Renal cortex interstitium (tissue), 15 donors: ENCODE measurements around the gene DBNDD2. TPM values are rescaled to one million over a fixed set of nuclear protein-coding genes. Genes with fewer than 3 reads are reported as not detected.

Experiments
- DNase-seq, 11 donors: peaks; one replicate each; pipeline ENCODE4 v3.0.0-alpha.2; 2013; ENCODE audit warnings: low read depth in 9 of 11, low spot score in 4 of 11; ENCODE audit errors: extremely low read depth in 1 of 11
- long read RNA-seq, 16 experiments: transcript quantifications; one replicate each; lab custom pipeline, GENCODE V29; 2026
- polyA plus RNA-seq, 3 donors: library from polyadenylated mRNA; unstranded; fragments of 120-200 nt; gene quantifications; one replicate each; pipeline ENCODE4 v1.2.1, GENCODE V29; 2013; ENCODE audit not compliant: insufficient read length in 3 of 3

Gene DBNDD2, protein sequence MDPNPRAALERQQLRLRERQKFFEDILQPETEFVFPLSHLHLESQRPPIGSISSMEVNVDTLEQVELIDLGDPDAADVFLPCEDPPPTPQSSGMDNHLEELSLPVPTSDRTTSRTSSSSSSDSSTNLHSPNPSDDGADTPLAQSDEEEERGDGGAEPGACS
- polyA plus RNA-seq = 10 to 100 TPM; 22.2 to 24.7 (median 24.3) TPM
- long read RNA-seq, donor 1, partial matches to known transcripts = 0 of 6 reads
- long read RNA-seq, donor 1, other reads (novel, unspliced or antisense) = 0 of 6 reads
- long read RNA-seq, donor 2, partial matches to known transcripts = 0 of 6 reads
- long read RNA-seq, donor 2, other reads (novel, unspliced or antisense) = 0 of 6 reads
- long read RNA-seq, donor 3, transcript DBNDD2-202 (4 exons, 1,078 nt) = major isoform, 16 of 19 reads
- long read RNA-seq, donor 3, partial matches to known transcripts = 0 of 19 reads
- long read RNA-seq, donor 3, other reads (novel, unspliced or antisense) = 0 of 19 reads
- long read RNA-seq, donor 4, transcript DBNDD2-202 (4 exons, 1,078 nt) = major isoform, 10 of 12 reads
- long read RNA-seq, donor 4, partial matches to known transcripts = 0 of 12 reads
- long read RNA-seq, donor 4, other reads (novel, unspliced or antisense) = 0 of 12 reads
- long read RNA-seq, donor 5, transcript DBNDD2-202 (4 exons, 1,078 nt) = major isoform, 14 of 19 reads
- long read RNA-seq, donor 5, partial matches to known transcripts = 0 of 19 reads
- long read RNA-seq, donor 5, other reads (novel, unspliced or antisense) = 0 of 19 reads
- long read RNA-seq, donor 6, transcript DBNDD2-202 (4 exons, 1,078 nt) = major isoform, 8 of 11 reads
- long read RNA-seq, donor 6, partial matches to known transcripts = 0 of 11 reads
- long read RNA-seq, donor 6, other reads (novel, unspliced or antisense) = 0 of 11 reads
- long read RNA-seq, donor 7, transcript DBNDD2-202 (4 exons, 1,078 nt) = major isoform, 8 of 8 reads
- long read RNA-seq, donor 7, partial matches to known transcripts = 0 of 8 reads
- long read RNA-seq, donor 7, other reads (novel, unspliced or antisense) = 0 of 8 reads
- long read RNA-seq, donor 8, transcript DBNDD2-202 (4 exons, 1,078 nt) = major isoform, 21 of 26 reads
- long read RNA-seq, donor 8, partial matches to known transcripts = 0 of 26 reads
- long read RNA-seq, donor 8, other reads (novel, unspliced or antisense) = 0 of 26 reads
- long read RNA-seq, donor 9, transcript DBNDD2-202 (4 exons, 1,078 nt) = major isoform, 8 of 9 reads
- long read RNA-seq, donor 9, partial matches to known transcripts = 0 of 9 reads
- long read RNA-seq, donor 9, other reads (novel, unspliced or antisense) = 0 of 9 reads
- long read RNA-seq, donor 10, transcript DBNDD2-202 (4 exons, 1,078 nt) = major isoform, 5 of 8 reads
- long read RNA-seq, donor 10, partial matches to known transcripts = 0 of 8 reads
- long read RNA-seq, donor 10, other reads (novel, unspliced or antisense) = 0 of 8 reads
- long read RNA-seq, donor 11, partial matches to known transcripts = 0 of 7 reads
- long read RNA-seq, donor 11, other reads (novel, unspliced or antisense) = 0 of 7 reads
- long read RNA-seq, donor 12, transcript DBNDD2-202 (4 exons, 1,078 nt) = major isoform, 5 of 10 reads
- long read RNA-seq, donor 12, partial matches to known transcripts = 0 of 10 reads
- long read RNA-seq, donor 12, other reads (novel, unspliced or antisense) = 0 of 10 reads
- long read RNA-seq, donor 13, transcript DBNDD2-202 (4 exons, 1,078 nt) = major isoform, 15 of 21 reads
- long read RNA-seq, donor 13, partial matches to known transcripts = 0 of 21 reads
- long read RNA-seq, donor 13, other reads (novel, unspliced or antisense) = 0 of 21 reads
- long read RNA-seq, donor 14, transcript DBNDD2-202 (4 exons, 1,078 nt) = major isoform, 7 of 8 reads
- long read RNA-seq, donor 14, partial matches to known transcripts = 0 of 8 reads
- long read RNA-seq, donor 14, other reads (novel, unspliced or antisense) = 0 of 8 reads
- long read RNA-seq, donor 15, transcript DBNDD2-202 (4 exons, 1,078 nt) = major isoform, 5 of 7 reads
- long read RNA-seq, donor 15, partial matches to known transcripts = 0 of 7 reads
- long read RNA-seq, donor 15, other reads (novel, unspliced or antisense) = 0 of 7 reads
- long read RNA-seq, donor 16, transcript DBNDD2-208 (4 exons, 1,118 nt) = minor isoform, 5 of 28 reads
- long read RNA-seq, donor 16, transcript DBNDD2-202 (4 exons, 1,078 nt) = major isoform, 17 of 28 reads
- long read RNA-seq, donor 16, partial matches to known transcripts = 0 of 28 reads
- long read RNA-seq, donor 16, other reads (novel, unspliced or antisense) = 0 of 28 reads

DNA sequence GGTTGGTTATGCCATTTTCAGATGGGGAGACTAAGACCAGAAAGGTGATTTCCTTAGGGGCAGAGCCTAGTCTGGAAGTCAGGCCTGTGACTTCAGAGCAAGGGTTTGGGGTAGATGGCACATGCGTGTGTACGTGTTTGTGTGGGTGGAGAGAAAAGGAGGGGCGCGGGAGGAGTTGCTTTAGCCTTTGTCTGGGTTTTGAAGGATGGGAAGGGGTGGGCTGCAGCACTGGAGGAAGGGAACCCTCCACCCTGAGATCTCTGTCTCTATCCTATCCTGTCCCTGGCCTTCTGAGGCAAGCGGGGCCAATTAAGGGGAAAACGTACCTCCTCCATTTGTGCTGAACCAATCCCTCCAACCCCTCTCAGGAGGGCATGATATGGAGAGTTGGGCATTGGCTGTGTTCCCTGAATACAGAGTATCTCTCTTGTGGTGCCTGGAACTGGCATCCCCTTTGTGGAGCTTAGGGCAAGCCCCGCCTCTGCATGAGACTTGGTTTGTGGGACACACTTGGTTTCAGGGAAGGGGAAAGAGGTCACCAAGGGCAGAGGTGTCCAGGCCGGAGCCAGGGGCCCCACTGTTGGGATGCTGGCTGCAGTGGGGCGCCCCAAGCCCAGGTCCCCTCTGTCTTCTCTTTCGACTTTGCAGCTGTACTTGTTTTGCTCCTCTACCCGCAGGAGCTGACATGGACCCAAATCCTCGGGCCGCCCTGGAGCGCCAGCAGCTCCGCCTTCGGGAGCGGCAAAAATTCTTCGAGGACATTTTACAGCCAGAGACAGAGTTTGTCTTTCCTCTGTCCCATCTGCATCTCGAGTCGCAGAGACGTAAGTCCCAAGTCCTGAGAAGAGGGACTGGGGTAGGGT lies at the start of gene DBNDD2:
TSS of gene DBNDD2 (plus strand) at position 507 of the 863 bp plus-strand sequence. CDS start at position 686, 179 bp downstream.
- no peak for DNase-seq

DNA sequence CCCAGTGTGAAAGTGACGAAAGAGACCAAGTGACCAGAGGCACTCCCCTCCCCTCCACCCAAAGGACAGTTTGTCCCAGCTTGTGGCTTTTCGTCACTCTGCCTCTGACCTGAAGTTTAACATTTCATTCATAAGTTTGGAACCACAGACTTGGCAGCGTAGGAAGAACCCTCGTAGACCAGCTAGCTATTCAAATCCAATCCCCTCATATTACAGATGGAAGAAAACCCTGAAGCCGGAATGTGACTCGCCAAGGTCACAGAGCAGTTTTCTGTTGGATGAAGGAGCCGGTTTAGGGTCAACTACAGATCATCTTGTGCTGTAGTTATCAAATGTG lies 49.1 kb upstream of the DBNDD2 start:
- DNase-seq = no peak

DNA sequence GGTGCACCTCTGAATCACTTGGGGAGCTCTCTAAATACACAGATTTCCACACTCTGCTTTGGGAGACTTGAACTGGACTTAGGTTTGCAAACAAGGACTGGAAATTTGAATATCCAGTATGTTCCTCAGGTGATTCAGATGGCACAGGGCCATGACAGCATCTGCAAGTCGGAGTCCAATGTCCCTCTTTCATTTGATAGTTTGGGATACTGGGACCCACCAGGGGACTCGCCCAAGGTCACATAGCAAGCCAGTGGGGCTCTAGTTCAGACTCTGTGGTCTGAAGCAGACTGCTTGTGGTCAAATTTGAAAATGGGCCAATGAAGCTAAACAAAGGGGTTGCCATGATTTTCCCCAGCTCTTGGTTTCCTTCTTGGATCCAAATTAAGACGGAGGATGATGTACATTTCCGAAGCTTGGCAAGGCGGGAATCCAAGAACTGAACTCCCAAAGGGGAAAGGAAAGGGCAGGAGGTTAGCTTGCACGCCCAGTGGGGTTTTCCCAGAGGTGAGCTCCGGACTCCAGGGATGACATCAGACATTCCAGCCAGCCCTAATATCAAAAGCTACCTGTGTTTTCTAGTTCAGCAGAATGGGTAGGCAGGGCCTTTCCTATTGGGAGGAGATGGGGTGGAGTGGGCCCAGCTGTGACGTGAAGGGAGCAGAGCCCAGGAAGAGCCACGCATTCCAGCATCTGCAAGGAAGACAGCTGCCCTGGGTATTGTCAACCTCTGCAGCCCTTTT lies 48.5 kb upstream of the DBNDD2 start:
- no peak for DNase-seq

DNA sequence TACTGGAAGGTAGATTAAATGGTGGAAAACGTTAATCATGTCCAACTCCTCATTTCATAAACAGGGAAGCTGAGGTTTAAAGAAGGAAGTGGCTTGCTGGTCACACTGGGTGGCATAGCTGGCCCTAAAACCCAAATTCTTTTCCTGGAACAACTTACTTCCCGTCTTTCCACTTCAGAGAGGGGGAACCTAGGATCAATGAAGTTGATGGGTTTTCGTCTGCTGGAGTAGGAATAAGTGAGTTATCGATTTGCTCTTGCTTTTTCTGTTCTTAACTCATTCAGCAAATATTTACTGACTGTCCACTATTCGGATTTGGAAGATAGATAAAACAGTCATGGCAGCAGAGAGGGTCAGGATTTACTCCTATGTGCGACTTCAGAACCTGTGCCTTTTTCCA lies 46.3 kb upstream of the DBNDD2 start:
- DNase-seq = no peak

DNA sequence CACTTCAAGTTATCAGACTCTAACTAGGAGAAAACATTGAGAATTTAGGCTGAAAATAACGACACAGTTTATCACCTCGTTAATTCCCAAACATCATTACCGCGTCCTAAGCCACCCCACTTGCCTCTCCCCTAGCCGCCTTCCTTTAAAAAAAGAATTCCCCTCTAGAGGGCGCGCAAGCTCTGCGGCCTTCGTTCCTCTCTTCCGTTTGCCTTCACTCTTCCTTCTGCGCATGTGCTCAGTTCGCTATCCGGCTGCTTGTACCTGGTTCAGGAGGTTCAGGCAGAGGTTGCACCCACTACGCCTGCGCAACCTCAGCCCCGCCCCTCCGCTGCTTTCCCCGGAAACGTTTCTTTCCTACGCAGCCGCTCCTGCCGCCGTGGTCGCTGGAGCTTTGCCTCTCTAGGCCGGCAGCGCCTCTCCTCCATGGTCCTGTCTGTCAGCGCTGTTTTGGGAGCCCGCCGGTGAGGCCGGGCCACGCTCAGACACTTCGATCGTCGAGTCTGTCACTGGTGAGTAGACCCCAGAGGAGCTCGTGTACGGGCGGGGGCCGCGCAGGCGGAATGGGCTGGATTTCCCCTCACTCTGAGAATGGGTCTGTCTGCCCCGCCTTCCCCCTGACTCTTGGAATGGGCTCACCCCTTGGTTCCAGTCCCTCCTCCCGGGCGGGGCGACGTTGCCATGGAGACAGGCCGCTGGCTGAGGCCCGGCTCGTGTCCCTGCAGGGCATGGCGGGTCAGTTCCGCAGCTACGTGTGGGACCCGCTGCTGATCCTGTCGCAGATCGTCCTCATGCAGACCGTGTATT lies 45.1 kb upstream of the DBNDD2 start, which contains the start of gene SYS1:
TSS of gene SYS1 (plus strand) at position 353 of the 807 bp plus-strand sequence. CDS start at position 729, 376 bp downstream.
- DNase-seq = peak; percentile 97 to 99 (median 98)

DNA sequence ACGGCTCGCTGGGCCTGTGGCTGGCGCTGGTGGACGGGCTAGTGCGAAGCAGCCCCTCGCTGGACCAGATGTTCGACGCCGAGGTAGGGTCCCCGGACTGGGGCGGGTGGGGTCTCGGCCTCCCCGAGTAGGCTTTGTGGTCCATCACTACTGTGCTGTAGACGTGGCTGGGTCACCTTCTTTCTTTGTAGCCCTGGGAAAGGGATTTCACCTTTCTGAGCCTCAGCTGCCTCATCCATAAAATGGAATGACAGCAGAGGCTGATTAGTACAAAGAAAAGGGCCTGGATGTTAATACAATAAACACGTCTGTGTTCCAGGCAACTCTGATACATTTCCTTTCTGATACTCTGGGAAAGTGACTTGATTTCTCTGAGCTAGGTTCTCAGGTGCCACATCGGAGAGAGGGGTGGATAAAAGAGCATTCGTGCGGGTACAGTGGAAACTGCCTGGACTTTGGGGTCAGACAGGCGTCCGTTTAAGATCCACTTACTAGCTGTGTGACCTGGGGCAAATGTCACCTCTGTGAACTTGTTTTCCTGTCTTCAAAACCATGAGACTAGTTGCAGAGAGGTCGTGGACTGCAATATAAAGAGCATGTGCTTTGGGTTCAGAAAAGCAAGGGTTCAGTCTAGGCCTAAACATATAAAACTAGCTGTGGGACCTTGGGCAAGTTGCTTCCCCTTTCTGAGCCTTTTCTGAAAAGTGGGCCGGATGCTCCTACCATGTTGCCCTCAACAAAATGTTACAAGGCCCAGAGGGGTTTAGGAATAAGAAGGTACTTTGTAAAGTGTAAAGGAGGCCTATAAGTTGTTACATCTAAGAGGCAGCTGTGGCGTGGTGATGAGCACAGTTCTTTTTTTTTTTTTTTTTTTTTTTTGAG lies 44.2 kb upstream of the DBNDD2 start:
- DNase-seq = no peak

DNA sequence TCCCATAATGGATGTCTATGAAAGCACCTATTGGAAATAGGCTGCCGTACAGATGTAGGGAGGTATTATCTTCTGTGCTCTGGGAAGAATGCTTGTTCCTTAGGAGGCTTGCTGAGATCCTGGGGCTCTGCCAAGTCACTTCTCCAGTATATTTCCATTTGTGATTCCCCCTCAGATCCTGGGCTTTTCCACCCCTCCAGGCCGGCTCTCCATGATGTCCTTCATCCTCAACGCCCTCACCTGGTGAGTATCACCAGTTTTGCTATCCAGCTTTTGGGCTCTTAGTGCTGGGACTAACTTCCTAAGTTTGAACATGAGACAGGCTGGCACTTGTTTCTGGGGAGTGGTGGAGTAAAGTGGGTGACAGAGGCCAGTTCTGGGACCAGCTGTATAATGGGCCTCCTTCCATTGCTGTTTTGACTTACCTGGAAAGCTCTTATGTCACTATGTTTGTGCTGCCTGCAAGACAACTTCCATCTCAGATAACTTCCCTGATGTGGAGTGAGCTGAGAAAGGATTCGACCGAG lies 42.6 kb upstream of the DBNDD2 start:
- DNase-seq = no peak

DNA sequence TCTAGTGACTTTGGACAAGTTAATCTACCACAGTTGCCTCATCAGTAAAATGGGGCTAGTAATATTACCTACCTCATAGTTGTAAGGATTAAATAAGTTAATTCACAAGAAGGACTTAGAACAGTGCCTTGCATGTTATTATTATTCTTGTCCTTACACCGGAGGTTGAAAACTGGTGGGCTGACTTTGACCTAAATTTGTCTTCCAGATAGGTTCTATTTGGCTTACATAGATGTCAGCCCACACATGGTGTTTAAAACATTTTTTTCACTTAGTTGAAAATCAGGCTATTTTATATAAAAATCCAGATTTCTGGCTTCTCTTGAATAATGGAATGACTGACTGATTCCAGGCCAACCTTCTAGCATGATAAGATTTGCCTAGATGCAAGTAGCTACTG lies 41.9 kb upstream of the DBNDD2 start:
- DNase-seq = no peak

DNA sequence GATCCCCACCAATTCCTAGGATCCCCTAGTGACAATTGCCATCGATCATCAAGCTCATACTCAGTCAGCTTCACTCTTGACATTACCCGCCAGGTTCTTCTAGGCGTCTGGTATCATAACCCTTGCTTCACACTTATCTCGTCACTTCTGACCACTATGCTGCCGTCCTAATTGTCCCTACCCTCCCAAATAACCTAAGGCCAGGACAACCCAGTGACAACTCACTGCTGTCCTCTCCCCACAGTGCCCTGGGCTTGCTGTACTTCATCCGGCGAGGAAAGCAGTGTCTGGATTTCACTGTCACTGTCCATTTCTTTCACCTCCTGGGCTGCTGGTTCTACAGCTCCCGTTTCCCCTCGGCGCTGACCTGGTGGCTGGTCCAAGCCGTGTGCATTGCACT lies 41.5 kb upstream of the DBNDD2 start:
- no peak for DNase-seq

DNA sequence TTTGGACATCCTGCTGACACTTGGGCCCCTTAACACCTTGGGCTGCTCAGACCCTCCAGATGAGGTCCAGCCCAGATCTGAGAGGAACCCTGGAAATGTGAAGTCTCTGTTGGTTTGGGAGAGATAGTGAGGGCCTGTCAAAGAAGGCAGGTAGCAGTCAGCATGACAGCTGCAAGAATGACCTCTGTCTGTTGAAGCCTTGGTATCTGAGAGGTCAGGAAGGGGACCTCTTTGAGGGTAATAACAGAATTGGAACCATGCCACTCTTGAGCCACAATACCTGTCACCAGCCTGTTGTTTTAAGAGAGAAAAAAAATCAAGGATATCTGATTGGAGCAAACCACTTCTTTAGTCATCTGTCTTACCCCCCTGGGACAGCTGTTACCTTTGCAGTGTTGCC lies 41.0 kb upstream of the DBNDD2 start:
- no peak for DNase-seq

DNA sequence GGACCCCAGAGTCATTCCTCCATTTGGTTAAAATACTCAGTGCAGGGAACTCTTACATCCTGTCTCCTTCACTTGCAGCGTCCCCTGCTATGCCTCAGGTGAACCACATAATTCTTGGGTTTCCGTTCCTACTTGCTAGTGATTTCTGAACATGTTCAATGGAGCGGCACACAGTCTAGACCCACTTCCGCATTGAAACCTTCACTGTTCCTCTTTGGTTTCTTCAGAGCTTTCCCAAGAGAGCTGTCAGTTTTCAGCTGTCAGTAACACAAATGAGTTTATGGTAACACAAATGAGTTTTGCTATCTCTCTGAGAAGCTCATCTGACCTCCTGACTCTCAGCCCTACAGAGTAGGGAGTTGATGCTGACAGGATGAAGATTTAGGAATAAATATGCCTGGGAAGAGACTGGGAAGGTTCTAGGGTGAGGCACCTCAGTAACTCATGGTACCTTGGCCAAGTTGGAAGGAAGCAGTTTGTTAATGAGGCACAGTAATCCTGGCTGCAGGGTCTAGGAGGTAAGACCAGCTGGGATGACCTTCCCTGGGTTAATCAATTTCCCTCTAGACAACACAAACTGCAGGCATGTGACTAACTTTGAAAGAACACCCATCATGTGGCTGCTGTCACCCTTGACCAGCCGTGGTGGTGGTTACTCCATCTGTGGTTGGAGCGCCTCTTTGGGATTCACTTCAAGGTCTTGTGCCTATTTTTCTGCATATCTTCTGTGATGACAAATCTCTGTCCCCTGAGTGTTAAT lies 39.7 kb upstream of the DBNDD2 start:
- DNase-seq = no peak

DNA sequence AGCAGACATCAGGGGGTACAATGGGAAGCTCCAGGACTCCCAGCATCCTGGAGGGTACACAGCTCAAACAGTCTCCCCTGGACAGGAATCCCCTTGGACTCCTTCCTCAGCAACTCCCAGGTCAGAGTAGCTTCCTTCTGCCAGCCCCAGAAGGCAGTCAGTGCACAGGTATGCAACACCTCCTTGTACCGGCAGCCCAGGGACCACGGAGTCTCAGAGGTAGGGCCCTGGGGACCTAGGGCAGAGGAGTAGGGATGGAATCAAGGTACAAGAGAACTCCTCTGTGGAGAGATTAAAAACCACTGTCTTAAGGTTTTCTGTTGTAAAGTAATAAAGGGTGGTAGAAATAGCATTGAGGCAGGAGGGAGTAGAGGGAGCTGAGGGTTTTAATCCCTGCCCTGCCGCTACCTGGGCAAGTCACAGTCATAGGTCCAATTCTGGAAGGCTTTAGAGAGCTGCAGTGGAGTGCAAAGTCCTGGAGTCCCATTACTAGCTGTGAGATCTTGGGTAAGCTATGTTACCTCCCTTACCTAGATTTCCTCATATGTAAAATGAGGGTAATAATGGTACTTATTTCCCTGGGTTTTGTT lies 37.4 kb upstream of the DBNDD2 start:
- no peak for DNase-seq

DNA sequence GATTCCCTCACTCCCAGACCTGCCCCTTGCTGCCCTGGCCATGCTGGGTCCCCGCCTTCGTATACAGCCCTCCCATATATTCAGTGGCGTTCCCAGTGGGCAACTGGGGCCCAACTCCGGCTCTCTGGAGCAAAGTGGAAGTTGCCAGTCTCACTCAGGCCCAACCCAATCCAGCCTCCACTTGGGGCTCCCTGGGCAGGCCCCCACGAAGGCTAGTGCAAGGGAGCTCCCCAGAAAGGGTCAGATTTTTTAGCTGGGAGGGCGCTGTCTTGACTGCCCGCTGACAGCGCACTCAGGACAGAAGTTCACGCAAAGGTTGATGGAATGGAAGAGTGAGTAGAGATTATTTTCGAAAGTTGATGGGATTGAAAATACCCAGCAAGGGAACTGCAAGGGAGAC lies 35.8 kb upstream of the DBNDD2 start:
- no peak for DNase-seq
